Tibial artery (tissue), 4 donors: ENCODE data around the gene PFKL.

ENCODE experiments used
- DNase-seq, 2 donors: peaks; one replicate each; pipeline ENCODE4 v3.0.0-alpha.2; 2019
- H3K27ac ChIP-seq, 2 donors: fragments of 200-600 bp; sonication (generic) in 1 of 2; 1 replicate in 1 of 2; 2 replicates in 1 of 2; pipeline ENCODE4 v1.5.1; 2018 to 2019; ENCODE audit warnings: mild to moderate bottlenecking in 1 of 2
- H3K27me3 ChIP-seq, 2 donors: fragments of 200-600 bp; sonication (generic) in 1 of 2; one replicate each; pipeline versions ENCODE4 v1.5.1 to v1.6.0; 2016 to 2019
- H3K36me3 ChIP-seq, 3 donors: fragments of 200-600 bp; sonication (generic) in 2 of 3; one replicate each; pipeline ENCODE4 v1.5.1; 2016 to 2019; ENCODE audit warnings: mild to moderate bottlenecking in 2 of 3
- H3K4me1 ChIP-seq, 4 donors: fragments of 200-600 bp; sonication (generic) in 2 of 4; 1 replicate in 3 of 4; 2 replicates in 1 of 4; pipeline ENCODE4 v1.5.1; 2016 to 2019
- H3K4me3 ChIP-seq, 2 donors: fragments of 200-600 bp; sonication (generic) in 1 of 2; 1 replicate in 1 of 2; 2 replicates in 1 of 2; pipeline ENCODE4 v1.5.1; 2018 to 2019; ENCODE audit warnings: mild to moderate bottlenecking in 2 of 2
- H3K9me3 ChIP-seq, 3 donors: fragments of 200-600 bp; sonication (generic) in 1 of 3; one replicate each; pipeline ENCODE4 v1.5.1; 2016 to 2019
- CTCF ChIP-seq, 2 experiments: fragments of 200-600 bp in 1 of 2; fragments of 450-650 bp in 1 of 2; IDR thresholded peaks; one replicate each; pipeline ENCODE4 v1.5.1; 2017 to 2019; ENCODE audit warnings: antibody characterized with exemption in 2 of 2, mild to moderate bottlenecking in 1 of 2, moderate library complexity in 1 of 2
- intact Hi-C: fragments of 100-400 bp; cut with DNase I; formaldehyde crosslinking; loops from one replicate; pipeline ENCODE4 v1.15.0; 2023; ENCODE audit warnings: low total_unique reads

The PFKL gene

GRCh38 chr21:44295163-44295573 lies 4.7 kb upstream of the PFKL start:
- H3K27me3 ChIP-seq, result peaks cover 0 to 52% of the 10 kb centered on the region in 2 donors
- intact Hi-C loops, result no loop called here
- H3K36me3 ChIP-seq, result no peaks in the 10 kb centered on the region
- no peak for TF ChIP-seq CTCF (IDR thresholded peaks at IDR 0.05)
- no peak overlapping the region for H3K4me3 ChIP-seq
- H3K4me1 ChIP-seq, result peaks cover 0 to 31% (median 23%) of the 10 kb centered on the region in 4 donors
- H3K27ac ChIP-seq, result no peak overlapping the region
- no peaks in the 10 kb centered on the region for H3K9me3 ChIP-seq
- no peak for DNase-seq

GRCh38 chr21:44295646-44296045 lies 4.2 kb upstream of the PFKL start:
- Histone ChIP-seq H3K36me3 (no peaks in the 10 kb centered on the region), H3K9me3 (no peaks in the 10 kb centered on the region), H3K4me1 (peaks cover 0 to 32% (median 24%) of the 10 kb centered on the region in 4 donors), H3K4me3 (no peak overlapping the region), H3K27me3 (peaks cover 0 to 49% of the 10 kb centered on the region in 2 donors), H3K27ac (no peak overlapping the region)
- no peak for TF ChIP-seq CTCF (IDR thresholded peaks at IDR 0.05)
- intact Hi-C loops, result no loop called here
- no peak for DNase-seq

- no peak for TF ChIP-seq CTCF (IDR thresholded peaks at IDR 0.05)
- no peak overlapping the region for H3K4me3 ChIP-seq
- no peak for DNase-seq
- H3K27ac ChIP-seq, result no peak overlapping the region
- H3K4me1 ChIP-seq, result peaks cover 0 to 37% (median 29%) of the 10 kb centered on the region in 4 donors
- no peaks in the 10 kb centered on the region for H3K36me3 ChIP-seq
- intact Hi-C loops, result no loop called here
- H3K9me3 ChIP-seq, result no peaks in the 10 kb centered on the region
- H3K27me3 ChIP-seq, result peaks cover 0 to 49% of the 10 kb centered on the region in 2 donors
Measured at GRCh38 chr21:44296103-44296519, 3.7 kb upstream of the PFKL start.

GRCh38 chr21:44296916-44297315 lies 2.9 kb upstream of the PFKL start:
- Histone ChIP-seq H3K27ac (no peak overlapping the region), H3K4me1 (peaks cover 0 to 45% (median 37%) of the 10 kb centered on the region in 4 donors), H3K4me3 (no peak overlapping the region), H3K36me3 (no peaks in the 10 kb centered on the region), H3K27me3 (peaks cover 0 to 49% of the 10 kb centered on the region in 2 donors), H3K9me3 (no peaks in the 10 kb centered on the region)
- intact Hi-C loops, result no loop called here
- no peak for TF ChIP-seq CTCF (IDR thresholded peaks at IDR 0.05)
- no peak for DNase-seq

GRCh38 chr21:44297525-44298290 lies 2.1 kb upstream of the PFKL start:
- peak; percentile 66 to 76 for TF ChIP-seq CTCF (IDR thresholded peaks at IDR 0.05)
- Histone ChIP-seq H3K4me3 (no peak overlapping the region), H3K27me3 (peaks cover 0 to 46% of the 10 kb centered on the region in 2 donors), H3K4me1 (peaks cover 0 to 53% (median 40%) of the 10 kb centered on the region in 4 donors), H3K27ac (no peak overlapping the region), H3K36me3 (no peaks in the 10 kb centered on the region), H3K9me3 (no peaks in the 10 kb centered on the region)
- peak; percentile 85 to 91 for DNase-seq
- intact Hi-C loops, result no loop called here
